ENCODE measurements around the gene FSIP1. TPM values are rescaled to one million over a fixed set of nuclear protein-coding genes. Genes with fewer than 3 reads are reported as not detected.
A peak's percentile ranks its signal among the peaks of the same experiment; 100 is the strongest.

FSIP1 gene
- total and polyA plus RNA-seq, 9 of the 15 experiments (the other 6 are each of a cell fraction or from before 2014, with no cell fraction given), result 0.07 to 0.51 (median 0.29) TPM

- peak; percentile 91 for TF ChIP-seq ESRRA (IDR thresholded peaks at IDR 0.05; ENCODE audit: borderline replicate concordance, low read depth)
- TF ChIP-seq SRSF1 (IDR thresholded peaks at IDR 0.05; ENCODE audit: low read depth, low read length), result no peak
- TF ChIP-seq CHD1 (IDR thresholded peaks at IDR 0.05; ENCODE audit: low read length), result no peak
- TF ChIP-seq MAFG (tag; conservative IDR thresholded peaks at IDR 0.05), result no peak
- ChIA-PET POLR2A (interaction anchor here (0.7 to 1.2 kb wide), 2 partner anchors 10 to 12 kb away, joined by 3 to 5 read pairs; no protein-coding TSS in a partner anchor), CTCF (ENCODE audit: low intra/inter-chr PET ratio) (no interaction called here)
- Histone ChIP-seq H3K9me3 (replicated peaks; ENCODE audit: control insufficient read depth, insufficient read depth, low read depth, low read length) (no peaks in the 10 kb centered on the region), H3K27me3 (ENCODE audit: control insufficient read depth in 2 of 2, insufficient read depth in 2 of 2, low read length in 2 of 2) (peaks cover 35 to 38% of the 10 kb centered on the region in 2 experiments), H4K20me1 (replicated peaks; ENCODE audit: control insufficient read depth, insufficient read depth, low read length) (0 out of 2 replicates have a peak, but pooled peaks cover 2% of the 10 kb centered on the region), H3K9me1 (ENCODE audit: control insufficient read depth, insufficient read depth, low read length) (no peaks in the 10 kb centered on the region), H3K4me1 (replicated peaks in 1 of 2; ENCODE audit: control insufficient read depth in 2 of 2, insufficient read depth in 2 of 2, low read length in 2 of 2) (no peaks in the 10 kb centered on the region), H3K4me3 (no peak overlapping the region), H3K4me2 (ENCODE audit: insufficient read depth, low read length) (no peak overlapping the region), H3K36me3 (ENCODE audit: control insufficient read depth, insufficient read depth, low read length) (no peaks in the 10 kb centered on the region), H3K27ac (ENCODE audit: extremely low read depth, low read depth, low read length) (no peak overlapping the region), H3K9ac (ENCODE audit: insufficient read depth in 1 of 2, low read depth in 2 of 2, low read length in 2 of 2) (no peak overlapping the region), H3K79me2 (ENCODE audit: control insufficient read depth, insufficient read depth, low read length) (no peaks in the 10 kb centered on the region), H2AFZ (ENCODE audit: low read depth, low read length) (no peak overlapping the region)
- no TSS peak for BruUV-seq (replicated peaks)
- 7% methylated on average over 6 of the region's 6 CpGs for WGBS (ENCODE audit: insufficient coverage, low coverage, missing lambda C conversion rate)
- ATAC-seq, result 0 out of 3 replicates have a peak, but pooled peaks have one; percentile 43
- intact Hi-C loops (cut with micrococcal nuclease) (no loop called here), in situ Hi-C loops (cut with MboI) (loop anchor here (25.0 kb wide), 1 partner anchor 214 kb away; no protein-coding TSS in a partner anchor)
- no peak for DNase-seq (ENCODE audit: extremely low read depth in 1 of 4, low spot score in 3 of 4)
- no peak for FAIRE-seq
Measured at GRCh38 chr15:39798382-39798781, 15.7 kb upstream of the FSIP1 start.

- H3K4me2 ChIP-seq (ENCODE audit: insufficient read depth, low read length), result no peak overlapping the region
- H3K36me3 ChIP-seq (ENCODE audit: control insufficient read depth, insufficient read depth, low read length), result no peaks in the 10 kb centered on the region
- H3K79me2 ChIP-seq (ENCODE audit: control insufficient read depth, insufficient read depth, low read length), result no peaks in the 10 kb centered on the region
- FAIRE-seq (no peak), ATAC-seq (no peak), DNase-seq (ENCODE audit: extremely low read depth in 1 of 4, low spot score in 3 of 4) (no peak)
- no peak for TF ChIP-seq ETS1 (conservative IDR thresholded peaks at IDR 0.05; ENCODE audit: control insufficient read depth, low read depth, low read length)
- no peak for TF ChIP-seq ZNF121 (CRISPR knock-in tag; conservative IDR thresholded peaks at IDR 0.05)
- TF ChIP-seq TEAD1 (CRISPR knock-in tag; IDR thresholded peaks at IDR 0.05), result no peak
- no peak for TF ChIP-seq MIER1 (IDR thresholded peaks at IDR 0.05; ENCODE audit: low read depth)
- no peak for TF ChIP-seq TEAD2 (tag; IDR thresholded peaks at IDR 0.05)
- no peak for TF ChIP-seq POLR3G (IDR thresholded peaks at IDR 0.05; ENCODE audit: extremely low read depth, insufficient read length, insufficient replicate concordance)
- no peak for TF ChIP-seq HDAC6 (IDR thresholded peaks at IDR 0.05; ENCODE audit: low read depth, low read length)
- no peak for TF ChIP-seq SFPQ (IDR thresholded peaks at IDR 0.05; ENCODE audit: low read depth, low read length)
- no peaks in the 10 kb centered on the region for H3K9me1 ChIP-seq (ENCODE audit: control insufficient read depth, insufficient read depth, low read length)
- ChIA-PET CTCF (ENCODE audit: low intra/inter-chr PET ratio) (no interaction called here), POLR2A (interaction anchor here (0.6 to 1.2 kb wide), 4 partner anchors 9 to 665 kb away, joined by 3 to 6 read pairs (median 3); no protein-coding TSS in a partner anchor)
- H2AFZ ChIP-seq (ENCODE audit: low read depth, low read length), result no peak overlapping the region
- H3K4me1 ChIP-seq (replicated peaks in 1 of 2; ENCODE audit: control insufficient read depth in 2 of 2, insufficient read depth in 2 of 2, low read length in 2 of 2), result no peaks in the 10 kb centered on the region
- peaks cover 35 to 38% of the 10 kb centered on the region in 2 experiments for H3K27me3 ChIP-seq (ENCODE audit: control insufficient read depth in 2 of 2, insufficient read depth in 2 of 2, low read length in 2 of 2)
- no peak overlapping the region for H3K4me3 ChIP-seq
- H3K9ac ChIP-seq (ENCODE audit: insufficient read depth in 1 of 2, low read depth in 2 of 2, low read length in 2 of 2), result no peak overlapping the region
- no peak overlapping the region for H3K27ac ChIP-seq (ENCODE audit: extremely low read depth, low read depth, low read length)
- H4K20me1 ChIP-seq (replicated peaks; ENCODE audit: control insufficient read depth, insufficient read depth, low read length), result 0 out of 2 replicates have a peak, but pooled peaks cover 2% of the 10 kb centered on the region
- intact Hi-C loops (cut with micrococcal nuclease), result no loop called here
- 1% methylated on average over 6 of the region's 6 CpGs for WGBS (ENCODE audit: insufficient coverage, low coverage, missing lambda C conversion rate)
- in situ Hi-C loops (cut with MboI), result loop anchor here (25.0 kb wide), 1 partner anchor 215 kb away; no protein-coding TSS in a partner anchor
- BruUV-seq (replicated peaks), result no TSS peak
- H3K9me3 ChIP-seq (replicated peaks; ENCODE audit: control insufficient read depth, insufficient read depth, low read depth, low read length), result no peaks in the 10 kb centered on the region
Measured at GRCh38 chr15:39797407-39797806, 14.8 kb upstream of the FSIP1 start.

Data from K562 (cell line).